Hippocampal formation (tissue), 2 donors: ENCODE results near the gene B4GALT4.

Experiments used
- DNase-seq, 2 donors: peaks; one replicate each; lab custom pipeline; 2025; lab: John Stamatoyannopoulos, UW

The B4GALT4 gene

GRCh38 chr3:119237299-119237698 is 3.4 kb downstream of the B4GALT4 start:
- DNase-seq: no peak

- DNase-seq: no peak
These were observed 3.9 kb downstream of the B4GALT4 start for GRCh38 chr3:119236756-119237155.

- no peak for DNase-seq
These were observed 5.5 kb downstream of the B4GALT4 start for GRCh38 chr3:119235151-119235550.

- DNase-seq: no peak
These were observed 6.1 kb downstream of the B4GALT4 start for GRCh38 chr3:119234610-119235009.

GRCh38 chr3:119230745-119231144 is 9.9 kb downstream of the B4GALT4 start:
- no peak for DNase-seq

GRCh38 chr3:119230071-119230470 is 10.6 kb downstream of the B4GALT4 start:
- DNase-seq: no peak

- no peak for DNase-seq
These were observed 11.5 kb downstream of the B4GALT4 start for GRCh38 chr3:119229190-119229589.

GRCh38 chr3:119228373-119229145 is 12.1 kb downstream of the B4GALT4 start:
- no peak for DNase-seq

GRCh38 chr3:119227070-119227850 is 13.4 kb downstream of the B4GALT4 start:
- DNase-seq: no peak

GRCh38 chr3:119225121-119225520 is 15.6 kb downstream of the B4GALT4 start:
- DNase-seq: no peak

- DNase-seq: no peak
These were observed 17.2 kb downstream of the B4GALT4 start for GRCh38 chr3:119223511-119223910.

GRCh38 chr3:119222391-119222790 is 18.3 kb downstream of the B4GALT4 start:
- no peak for DNase-seq

- DNase-seq: no peak
These were observed 18.8 kb downstream of the B4GALT4 start for GRCh38 chr3:119221779-119222320.

- no peak for DNase-seq
These were observed 19.6 kb downstream of the B4GALT4 start for GRCh38 chr3:119220970-119221667.

- no peak for DNase-seq
These were observed 20.5 kb downstream of the B4GALT4 start for GRCh38 chr3:119220198-119220597.

- DNase-seq: no peak
These were observed 21.6 kb downstream of the B4GALT4 start for GRCh38 chr3:119219069-119219468.

- DNase-seq: no peak
These were observed 28.9 kb downstream of the B4GALT4 start for GRCh38 chr3:119211803-119212202.

- no peak for DNase-seq
These were observed 29.5 kb downstream of the B4GALT4 start for GRCh38 chr3:119211193-119211592.

- DNase-seq: no peak
These were observed 33.2 kb downstream of the B4GALT4 start for GRCh38 chr3:119207512-119207875.

- DNase-seq: no peak
These were observed 33.8 kb downstream of the B4GALT4 start for GRCh38 chr3:119206611-119207511.

GRCh38 chr3:119205685-119206084 is 35.0 kb downstream of the B4GALT4 start:
- no peak for DNase-seq
